Bladder microvascular endothelial cell (primary cell): ENCODE measurements around the gene RNASE7. TPM values are rescaled to one million over a fixed set of nuclear protein-coding genes. Genes with fewer than 3 reads are reported as not detected.

ENCODE experiments used
- total RNA-seq: library from RNA; depleted of rRNA; stranded (reverse); fragments of >200 nt; gene quantifications from 2 replicates; pipeline ENCODE4 v1.2.3, GENCODE V29; 2014

RNASE7 gene
- not detected in 2 replicates for total RNA-seq

GRCh38 chr14:21041676-21042433 is at the start of gene RNASE7:
RNASE7 (plus strand) TSS chr14:21042362; CDS start chr14:21042993, 631 bp downstream.

DNA sequence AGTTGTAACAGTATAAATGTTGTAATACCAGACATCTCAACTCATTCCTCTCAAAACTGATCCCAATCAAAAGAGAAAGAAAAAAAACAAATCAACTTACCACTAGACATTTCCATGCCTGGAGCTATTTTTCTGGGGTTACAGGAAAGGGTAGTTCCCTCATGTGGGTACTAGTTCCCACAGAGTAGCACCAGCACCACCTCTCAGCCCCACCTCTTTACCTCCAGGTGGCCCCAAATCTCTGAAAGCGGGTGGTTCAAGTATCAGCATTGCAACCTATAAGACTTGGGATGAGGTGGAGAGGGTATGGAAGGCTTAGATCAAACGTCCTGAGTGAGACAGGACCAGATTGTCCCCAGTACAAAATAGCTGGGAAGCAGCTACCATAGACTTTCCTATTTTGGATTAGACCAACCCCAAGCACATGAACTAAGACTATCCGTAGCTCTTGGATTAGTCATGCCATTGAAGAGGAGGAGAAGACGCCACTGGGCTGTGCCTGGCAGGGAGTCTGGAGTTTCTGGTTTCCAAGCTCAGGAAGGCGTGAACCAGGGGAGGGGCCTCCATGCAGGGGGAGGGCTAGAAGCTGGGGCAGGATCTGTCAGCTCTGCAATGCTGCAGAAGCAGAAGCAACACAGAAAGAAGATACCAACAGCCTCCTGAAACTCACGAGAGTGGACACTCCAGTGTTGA is 43.3 kb upstream of the RNASE7 start, which contains the start of gene SLC39A2:
TSS of gene SLC39A2 (plus strand) at position 620 of the 693 bp plus-strand sequence. CDS start 154 bp downstream, outside the sequence.

DNA sequence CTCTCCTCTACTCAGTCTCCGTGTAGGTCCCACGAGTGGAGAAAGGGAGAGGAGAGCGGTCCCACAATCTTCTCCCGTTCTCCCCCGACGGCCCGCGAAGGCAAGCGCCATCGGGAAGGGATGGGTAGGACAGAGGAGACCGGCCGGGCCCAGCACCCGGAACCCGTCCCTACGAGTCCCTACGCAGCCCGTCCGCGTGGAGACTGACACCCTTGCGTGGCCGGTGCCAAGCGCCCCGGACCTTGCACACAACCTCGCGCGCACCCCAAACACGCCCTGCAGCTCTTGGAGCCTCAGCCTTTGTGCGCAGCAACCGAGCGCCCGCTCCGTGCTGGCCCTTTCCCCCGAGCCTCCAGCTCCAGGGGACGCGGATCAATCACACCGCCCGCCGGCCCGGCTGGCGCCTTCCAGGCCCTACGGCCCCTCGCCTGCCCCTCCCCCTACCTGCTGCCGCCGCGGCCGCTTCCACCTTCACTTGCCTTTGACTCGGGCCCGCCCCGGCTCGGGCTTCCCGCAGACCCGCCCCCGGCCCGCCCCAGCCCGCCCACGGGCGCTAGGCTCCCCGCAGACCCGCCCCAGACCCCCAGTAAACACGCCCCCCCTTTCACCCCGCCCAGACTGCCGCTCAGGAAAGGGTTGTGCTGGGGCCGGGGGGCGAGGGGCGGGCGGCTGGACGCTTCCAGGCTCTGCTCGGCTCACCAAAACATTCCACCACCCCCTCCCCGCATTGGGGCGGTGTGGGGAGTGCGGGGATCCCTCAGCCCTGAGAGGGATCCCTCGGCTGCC is 17.4 kb upstream of the RNASE7 start, which contains the start of gene NDRG2:
TSS of gene NDRG2 (minus strand) at position 477 of the 786 bp plus-strand sequence. CDS start 1,746 bp downstream, outside the sequence.

GRCh38 chr14:21029917-21030316 is 12.2 kb upstream of the RNASE7 start, which contains the start of gene TPPP2:
TPPP2 (plus strand) TSS chr14:21030217; CDS start chr14:21030582, 365 bp downstream.

DNA sequence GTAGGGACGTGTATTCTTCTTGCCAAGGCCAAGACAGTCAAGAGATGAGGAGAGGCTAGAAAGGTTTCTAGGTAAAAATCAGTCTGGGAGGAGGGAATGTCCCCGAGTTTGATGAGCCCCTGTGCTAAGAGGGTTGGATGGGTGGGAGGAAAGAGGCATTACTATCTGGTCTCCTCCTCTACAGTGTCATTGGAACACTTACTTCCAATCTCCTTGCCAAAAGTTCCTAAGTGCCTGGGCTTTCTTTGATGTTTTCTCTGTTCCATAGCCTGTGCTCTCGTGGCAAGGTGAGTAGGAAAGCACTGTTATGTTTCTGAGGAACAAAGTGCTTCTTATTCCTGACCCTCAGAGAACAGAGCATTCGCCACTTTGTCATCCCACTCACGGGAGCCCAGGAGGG is 7.5 kb upstream of the RNASE7 start, which contains the start of gene RNASE13:
TSS of gene RNASE13 (minus strand) at position 101 of the 400 bp plus-strand sequence. CDS start 519 bp downstream, outside the sequence.

GRCh38 chr14:21057803-21058675 is 15.9 kb downstream of the RNASE7 start, which contains the start of gene RNASE8:
RNASE8 (plus strand) TSS chr14:21057822; CDS start chr14:21057893, 71 bp downstream.

GRCh38 chr14:21070083-21070609 is 28.0 kb downstream of the RNASE7 start, which contains the start of gene ARHGEF40:
ARHGEF40 (plus strand) TSS chr14:21070304; CDS start chr14:21070397, 93 bp downstream.

Other genes starting within 250 kb of the RNASE7 start
- 39.1 and 99.4 TPM in 2 replicates for gene RNASE1, start 239.5 kb upstream of the RNASE7 start, total RNA-seq
- not detected in 2 replicates for gene RNASE3, start 151.0 kb upstream of the RNASE7 start, total RNA-seq
- not detected in 2 replicates for gene RNASE2, start 86.9 kb upstream of the RNASE7 start, total RNA-seq
- 20.6 and 22.3 TPM in 2 replicates for gene METTL17, start 52.4 kb upstream of the RNASE7 start, total RNA-seq
- not detected in 2 replicates for gene SLC39A2, start 43.1 kb upstream of the RNASE7 start, total RNA-seq
- gene NDRG2, start 17.3 kb upstream of the RNASE7 start, total RNA-seq, result 0.65 and 1.5 TPM in 2 replicates
- not detected in 2 replicates for gene TPPP2, start 12.1 kb upstream of the RNASE7 start, total RNA-seq
- not detected in 2 replicates for gene RNASE13, start 7.6 kb upstream of the RNASE7 start, total RNA-seq
- not detected in 2 replicates for gene RNASE8, start 15.5 kb downstream of the RNASE7 start, total RNA-seq
- 3.1 and 9.9 TPM in 2 replicates for gene ARHGEF40, start 27.9 kb downstream of the RNASE7 start, total RNA-seq
- gene ZNF219, start 56.3 kb downstream of the RNASE7 start, total RNA-seq, result 3.2 and 5.2 TPM in 2 replicates
- gene TMEM253, start 58.7 kb downstream of the RNASE7 start, total RNA-seq, result 0.13 TPM in 1 of 2 replicates, not detected in the other
- gene OR5AU1, start 113.7 kb downstream of the RNASE7 start, total RNA-seq, result not detected in 2 replicates
- gene HNRNPC, start 227.1 kb downstream of the RNASE7 start, total RNA-seq, result 659 and 666 TPM in 2 replicates
- under 0.01 and 0.19 TPM in 2 replicates for gene RPGRIP1, start 237.7 kb downstream of the RNASE7 start, total RNA-seq